WTC11 (cell line): ENCODE measurements around the gene CDH13.

Experiments used
- CREB1 ChIP-seq: sonication (generic); formaldehyde crosslinking; IDR thresholded peaks from 2 replicates; pipeline ENCODE4 v1.8.0; 2023; ENCODE audit warnings: mild to moderate bottlenecking, missing genetic modification reagents
- CTCF ChIP-seq: fragments of 200-600 bp; IDR thresholded peaks from 2 replicates; pipeline ENCODE4 v1.8.0; 2022; ENCODE audit warnings: antibody characterized with exemption
- JUN ChIP-seq: sonication (generic); formaldehyde crosslinking; IDR thresholded peaks from 2 replicates; pipeline ENCODE4 v1.8.0; 2023; ENCODE audit warnings: mild to moderate bottlenecking, missing genetic modification reagents
- MAX ChIP-seq: sonication (generic); formaldehyde crosslinking; IDR thresholded peaks from 2 replicates; pipeline ENCODE4 v1.8.0; 2022; ENCODE audit warnings: mild to moderate bottlenecking, missing genetic modification reagents
- RORB ChIP-seq: fragments of 250-450 bp; sonication (Bioruptor Pico); IDR thresholded peaks from 2 replicates; pipeline ENCODE4 v1.9.0; 2021; ENCODE audit warnings: mild to moderate bottlenecking
- ZNF416 ChIP-seq: fragments of 250-450 bp; sonication (Bioruptor Pico); IDR thresholded peaks from 2 replicates; pipeline ENCODE4 v1.9.0; 2021; ENCODE audit warnings: mild to moderate bottlenecking, inconsistent platforms

- no peak for TF ChIP-seq CTCF
- no peak for TF ChIP-seq MAX (CRISPR knock-in tag)
- no peak for TF ChIP-seq CREB1 (CRISPR knock-in tag)
- TF ChIP-seq RORB (CRISPR knock-in tag): no peak
- TF ChIP-seq ZNF416 (CRISPR knock-in tag): no peak
- TF ChIP-seq JUN (CRISPR knock-in tag): no peak
Observed at GRCh38 chr16:83541231-83541630, 914.5 kb downstream of the CDH13 start.
